HepG2 (cell line): ENCODE results near the gene AGR3. TPM values are rescaled to one million over a fixed set of nuclear protein-coding genes. Genes with fewer than 3 reads are reported as not detected.

Experiments
- AGO1 ChIP-seq: fragments of 200-400 bp; formaldehyde crosslinking; IDR thresholded peaks from 2 replicates; pipeline ENCODE4 v1.6.1; 2017; ENCODE audit warnings: mild to moderate bottlenecking, low read depth, low read length, moderate library complexity; ENCODE audit not compliant: poor library complexity, severe bottlenecking
- ARNTL ChIP-seq: sonication (generic); formaldehyde crosslinking; IDR thresholded peaks from 2 replicates; pipeline ENCODE4 v1.4.0; 2020; ENCODE audit warnings: mild to moderate bottlenecking, missing genetic modification reagents
- ELF3 ChIP-seq: IDR thresholded peaks from 2 replicates; pipeline ENCODE4 v1.6.1; 2016; ENCODE audit warnings: missing genetic modification reagents, missing compliant biosample characterization
- FOXK1 ChIP-seq: sonication (generic); formaldehyde crosslinking; IDR thresholded peaks from 2 replicates; pipeline ENCODE4 v1.4.0; 2020; ENCODE audit warnings: low read depth, missing genetic modification reagents, borderline replicate concordance
- HMG20B ChIP-seq: conservative IDR thresholded peaks from 2 replicates; pipeline ENCODE4 v1.6.1; 2016; ENCODE audit warnings: missing genetic modification reagents, missing compliant biosample characterization
- IKZF4 ChIP-seq: sonication (generic); formaldehyde crosslinking; IDR thresholded peaks from 2 replicates; pipeline ENCODE4 v1.5.1; 2020; ENCODE audit warnings: borderline replicate concordance, mild to moderate bottlenecking, low read depth, missing genetic modification reagents; ENCODE audit errors: not compliant biosample characterization
- IRX3 ChIP-seq: sonication (generic); formaldehyde crosslinking; IDR thresholded peaks from 2 replicates; pipeline ENCODE4 v1.8.1; 2023; ENCODE audit warnings: mild to moderate bottlenecking, low read depth, missing genetic modification reagents, borderline replicate concordance
- MLXIP ChIP-seq: sonication (generic); formaldehyde crosslinking; IDR thresholded peaks from 2 replicates; pipeline ENCODE4 v1.9.0; 2021; ENCODE audit warnings: missing genetic modification reagents, borderline replicate concordance
- NAIF1 ChIP-seq: sonication (generic); formaldehyde crosslinking; IDR thresholded peaks from 2 replicates; pipeline ENCODE4 v1.5.0; 2020; ENCODE audit warnings: mild to moderate bottlenecking, missing genetic modification reagents, borderline replicate concordance
- NCOA5 ChIP-seq: sonication (generic); formaldehyde crosslinking; IDR thresholded peaks from 2 replicates; pipeline ENCODE4 v1.4.0; 2020; ENCODE audit warnings: missing genetic modification reagents
- SALL1 ChIP-seq: sonication (generic); formaldehyde crosslinking; IDR thresholded peaks from 2 replicates; pipeline ENCODE4 v1.8.0; 2022; ENCODE audit warnings: mild to moderate bottlenecking, missing genetic modification reagents
- SIN3A ChIP-seq: IDR thresholded peaks from 2 replicates; pipeline ENCODE4 v1.6.1; 2011; ENCODE audit warnings: low read depth, mild to moderate bottlenecking, control low read depth, low read length, borderline replicate concordance
- SMC3 ChIP-seq: IDR thresholded peaks from 2 replicates; pipeline ENCODE4 v1.6.1; 2011; ENCODE audit warnings: low read length, improper control_type of control experiment
- ZBTB4 ChIP-seq: sonication (generic); formaldehyde crosslinking; IDR thresholded peaks from 2 replicates; pipeline ENCODE4 v1.4.0; 2020; ENCODE audit warnings: missing genetic modification reagents, mild to moderate bottlenecking, borderline replicate concordance
- ZBTB44 ChIP-seq: sonication (generic); formaldehyde crosslinking; IDR thresholded peaks from 2 replicates; pipeline ENCODE4 v1.4.0; 2020; ENCODE audit warnings: missing genetic modification reagents
- ZNF256 ChIP-seq: sonication (generic); formaldehyde crosslinking; conservative IDR thresholded peaks from 2 replicates; pipeline ENCODE4 v1.4.0; 2020; ENCODE audit warnings: missing genetic modification reagents
- ZNF547 ChIP-seq: sonication (generic); formaldehyde crosslinking; IDR thresholded peaks from 2 replicates; pipeline ENCODE4 v1.5.1; 2020; ENCODE audit warnings: mild to moderate bottlenecking, missing genetic modification reagents
- ZNF674 ChIP-seq: sonication (generic); formaldehyde crosslinking; IDR thresholded peaks from 2 replicates; pipeline ENCODE4 v1.5.0; 2020; ENCODE audit warnings: low read depth, mild to moderate bottlenecking, missing genetic modification reagents
- polyA plus RNA-seq, 8 experiments: library from polyadenylated mRNA; depleted of rRNA in 3 of 8; stranded (reverse) in 7 of 8; unstranded in 1 of 8; fragments of >200 nt; fragmentation: Illumina TruSeq in 4 of 8; extraction: Trizol in 4 of 8; gene quantifications; 2 replicates each; pipeline versions ENCODE4 v1.2.1 to v1.2.3, GENCODE V29; 2011 to 2016; ENCODE audit warnings: low read depth in 4 of 8, missing spikeins in 1 of 8, mixed read lengths in 1 of 8; ENCODE audit not compliant: insufficient read depth in 1 of 8
- total RNA-seq, 5 experiments: library from RNA; depleted of rRNA; stranded (reverse); fragments of >200 nt; fragmentation: Illumina TruSeq; extraction: Trizol; gene quantifications; 2 replicates each; pipeline ENCODE4 v1.2.3, GENCODE V29; 2016; ENCODE audit warnings: low read depth in 1 of 5
- TF ChIP-seq, protein P1 (sequence below): IDR thresholded peaks from 2 replicates; pipeline ENCODE4 v1.6.1; 2016; ENCODE audit warnings: mild to moderate bottlenecking
- TF ChIP-seq, protein P2 (sequence below): sonication (generic); formaldehyde crosslinking; IDR thresholded peaks from 2 replicates; pipeline ENCODE4 v1.8.1; 2023; ENCODE audit warnings: mild to moderate bottlenecking, inconsistent platforms, moderate library complexity, missing genetic modification reagents, borderline replicate concordance

AGR3 gene
- total and polyA plus RNA-seq, 2 of the 13 experiments (the other 11 are each of a cell fraction or from before 2014, with no cell fraction given), result not detected

- 0 out of 2 replicates have a peak, but pooled peaks have one; percentile 36 for TF ChIP-seq HMG20B
- TF ChIP-seq ZNF674, result no peak
- TF ChIP-seq, protein P1, sequence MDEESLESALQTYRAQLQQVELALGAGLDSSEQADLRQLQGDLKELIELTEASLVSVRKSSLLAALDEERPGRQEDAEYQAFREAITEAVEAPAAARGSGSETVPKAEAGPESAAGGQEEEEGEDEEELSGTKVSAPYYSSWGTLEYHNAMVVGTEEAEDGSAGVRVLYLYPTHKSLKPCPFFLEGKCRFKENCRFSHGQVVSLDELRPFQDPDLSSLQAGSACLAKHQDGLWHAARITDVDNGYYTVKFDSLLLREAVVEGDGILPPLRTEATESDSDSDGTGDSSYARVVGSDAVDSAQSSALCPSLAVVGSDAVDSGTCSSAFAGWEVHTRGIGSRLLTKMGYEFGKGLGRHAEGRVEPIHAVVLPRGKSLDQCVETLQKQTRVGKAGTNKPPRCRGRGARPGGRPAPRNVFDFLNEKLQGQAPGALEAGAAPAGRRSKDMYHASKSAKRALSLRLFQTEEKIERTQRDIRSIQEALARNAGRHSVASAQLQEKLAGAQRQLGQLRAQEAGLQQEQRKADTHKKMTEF (CRISPR knock-in tag), result peak; percentile 75
- TF ChIP-seq, protein P2, sequence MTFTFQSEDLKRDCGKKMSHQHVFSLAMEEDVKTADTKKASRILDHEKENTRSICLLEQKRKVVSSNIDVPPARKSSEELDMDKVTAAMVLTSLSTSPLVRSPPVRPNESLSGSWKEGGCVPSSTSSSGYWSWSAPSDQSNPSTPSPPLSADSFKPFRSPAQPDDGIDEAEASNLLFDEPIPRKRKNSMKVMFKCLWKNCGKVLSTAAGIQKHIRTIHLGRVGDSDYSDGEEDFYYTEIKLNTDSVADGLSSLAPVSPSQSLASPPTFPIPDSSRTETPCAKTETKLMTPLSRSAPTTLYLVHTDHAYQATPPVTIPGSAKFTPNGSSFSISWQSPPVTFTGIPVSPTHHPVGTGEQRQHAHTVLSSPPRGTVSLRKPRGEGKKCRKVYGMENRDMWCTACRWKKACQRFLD (CRISPR knock-in tag), result no peak
- TF ChIP-seq SALL1 (CRISPR knock-in tag), result peak; percentile 96
- TF ChIP-seq ARNTL (CRISPR knock-in tag), result no peak
- TF ChIP-seq ZNF547, result no peak
- TF ChIP-seq ELF3 (CRISPR knock-in tag), result peak; percentile 88
- no peak for TF ChIP-seq MLXIP
- no peak for TF ChIP-seq ZNF256
- TF ChIP-seq ZBTB44 (CRISPR knock-in tag), result no peak
- no peak for TF ChIP-seq IKZF4
- no peak for TF ChIP-seq AGO1
- TF ChIP-seq NAIF1 (CRISPR knock-in tag), result no peak
- TF ChIP-seq IRX3 (CRISPR knock-in tag), result no peak
- TF ChIP-seq SIN3A, result no peak
- TF ChIP-seq ZBTB4 (CRISPR knock-in tag), result no peak
- 0 out of 2 replicates have a peak, but pooled peaks have one; percentile 18 for TF ChIP-seq SMC3
- TF ChIP-seq FOXK1 (CRISPR knock-in tag), result peak; percentile 87; the same call in 1 of the 2 replicates
- TF ChIP-seq NCOA5, result no peak
Measured at GRCh38 chr7:16914771-16915170, 33.0 kb upstream of the AGR3 start (continued).
